Measurements from ENCODE around the gene LZTS2. TPM values are rescaled to one million over a fixed set of nuclear protein-coding genes. Genes with fewer than 3 reads are reported as not detected.

LZTS2 gene
- total RNA-seq, 4 donors from 2014 or later, result 41.8 to 86.8 (median 56.6) TPM

DNA sequence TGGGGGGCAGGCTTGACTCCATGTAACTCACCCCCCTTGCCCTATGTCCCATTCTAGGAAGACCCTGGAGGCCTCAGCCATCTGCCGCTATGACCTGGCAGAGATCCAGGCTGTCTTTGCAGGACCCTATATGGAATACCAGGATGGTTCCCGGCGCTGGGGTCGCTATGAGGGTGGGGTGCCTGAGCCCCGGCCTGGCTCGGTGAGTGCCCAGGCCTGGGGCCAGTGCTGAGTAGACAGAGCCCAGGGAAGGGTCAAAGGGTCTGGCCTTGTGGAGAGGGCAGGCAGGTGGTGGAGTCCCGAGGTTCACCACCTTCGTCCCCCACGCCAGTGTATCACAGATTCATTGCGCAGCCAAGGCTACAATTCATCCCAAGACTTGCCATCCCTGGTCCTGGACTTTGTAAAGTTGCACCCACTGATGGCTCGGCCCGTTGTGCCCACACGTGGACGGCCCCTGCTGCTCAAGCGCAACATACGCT lies 19.8 kb upstream of the LZTS2 start:
- Histone ChIP-seq H3K4me1 (no peaks in the 10 kb centered on the region), H3K9me3 (no peaks in the 10 kb centered on the region), H3K27ac (no peak overlapping the region), H3K27me3 (no peaks in the 10 kb centered on the region), H3K4me3 (no peak overlapping the region), H3K36me3 (peaks cover 0 to 8% (median 0%) of the 10 kb centered on the region in 4 donors)
- 93% methylated on average over 16 of the region's 16 CpGs; no CpG with 5 or more reads in 1 of the 2 donors for WGBS, 2 donors (ENCODE audit: low coverage in 1 of 2)
- in situ Hi-C loops (cut with MboI; ENCODE audit: low pct_ligation_motif_present in 1 of 4, low pct_unique_long_range_greater_than_20kb in 1 of 4, low sequenced_read_pairs in 3 of 4), result no loop called here
- TF ChIP-seq POLR2AphosphoS5 (IDR thresholded peaks at IDR 0.05) (no peak), EP300 (IDR thresholded peaks at IDR 0.05; ENCODE audit: low read depth) (no peak), POLR2A (IDR thresholded peaks at IDR 0.05) (no peak)
- TF ChIP-seq, protein P1, sequence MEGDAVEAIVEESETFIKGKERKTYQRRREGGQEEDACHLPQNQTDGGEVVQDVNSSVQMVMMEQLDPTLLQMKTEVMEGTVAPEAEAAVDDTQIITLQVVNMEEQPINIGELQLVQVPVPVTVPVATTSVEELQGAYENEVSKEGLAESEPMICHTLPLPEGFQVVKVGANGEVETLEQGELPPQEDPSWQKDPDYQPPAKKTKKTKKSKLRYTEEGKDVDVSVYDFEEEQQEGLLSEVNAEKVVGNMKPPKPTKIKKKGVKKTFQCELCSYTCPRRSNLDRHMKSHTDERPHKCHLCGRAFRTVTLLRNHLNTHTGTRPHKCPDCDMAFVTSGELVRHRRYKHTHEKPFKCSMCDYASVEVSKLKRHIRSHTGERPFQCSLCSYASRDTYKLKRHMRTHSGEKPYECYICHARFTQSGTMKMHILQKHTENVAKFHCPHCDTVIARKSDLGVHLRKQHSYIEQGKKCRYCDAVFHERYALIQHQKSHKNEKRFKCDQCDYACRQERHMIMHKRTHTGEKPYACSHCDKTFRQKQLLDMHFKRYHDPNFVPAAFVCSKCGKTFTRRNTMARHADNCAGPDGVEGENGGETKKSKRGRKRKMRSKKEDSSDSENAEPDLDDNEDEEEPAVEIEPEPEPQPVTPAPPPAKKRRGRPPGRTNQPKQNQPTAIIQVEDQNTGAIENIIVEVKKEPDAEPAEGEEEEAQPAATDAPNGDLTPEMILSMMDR (IDR thresholded peaks at IDR 0.05), result no peak
- DNase-seq, result no peak
- intact Hi-C loops (cut with DNase I; ENCODE audit: low total_unique reads), result no loop called here

DNA sequence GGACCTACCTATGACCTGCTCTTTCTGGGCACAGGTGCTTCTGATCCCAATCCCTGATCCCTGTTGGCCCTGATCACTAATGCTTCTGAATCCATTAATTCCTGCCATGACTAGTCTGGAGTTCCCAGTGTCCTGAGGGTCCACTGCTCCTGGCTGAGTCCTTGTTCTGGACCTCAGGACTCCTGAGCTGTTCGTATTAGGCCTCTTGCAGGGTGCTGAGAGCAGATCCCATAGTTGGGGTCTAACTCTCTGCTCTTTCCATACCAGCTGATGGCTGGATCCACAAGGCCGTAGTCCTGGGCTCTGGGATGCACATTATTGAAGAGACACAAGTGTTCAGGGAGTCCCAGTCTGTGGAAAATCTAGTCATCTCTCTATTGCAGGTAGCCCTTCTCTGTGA lies 19.3 kb upstream of the LZTS2 start:
- DNase-seq, result no peak
- 93 to 100% methylated on average over 2 of the region's 2 CpGs for whole genome bisulfite sequencing, 2 donors (ENCODE audit: low coverage in 1 of 2)
- no peaks in the 10 kb centered on the region for H3K9me3 ChIP-seq
- in situ Hi-C loops (cut with MboI; ENCODE audit: low pct_ligation_motif_present in 1 of 4, low pct_unique_long_range_greater_than_20kb in 1 of 4, low sequenced_read_pairs in 3 of 4), result no loop called here
- peaks cover 0 to 8% (median 0%) of the 10 kb centered on the region in 4 donors for H3K36me3 ChIP-seq
- no peak overlapping the region for H3K4me3 ChIP-seq
- H3K27me3 ChIP-seq, result no peaks in the 10 kb centered on the region
- TF ChIP-seq EP300 (IDR thresholded peaks at IDR 0.05; ENCODE audit: low read depth) (no peak), POLR2A (IDR thresholded peaks at IDR 0.05) (no peak)
- intact Hi-C loops (cut with DNase I; ENCODE audit: low total_unique reads), result no loop called here
- no peak overlapping the region for H3K27ac ChIP-seq
- H3K4me1 ChIP-seq, result peaks cover 0 to under 1% (median 0%) of the 10 kb centered on the region in 4 donors

DNA sequence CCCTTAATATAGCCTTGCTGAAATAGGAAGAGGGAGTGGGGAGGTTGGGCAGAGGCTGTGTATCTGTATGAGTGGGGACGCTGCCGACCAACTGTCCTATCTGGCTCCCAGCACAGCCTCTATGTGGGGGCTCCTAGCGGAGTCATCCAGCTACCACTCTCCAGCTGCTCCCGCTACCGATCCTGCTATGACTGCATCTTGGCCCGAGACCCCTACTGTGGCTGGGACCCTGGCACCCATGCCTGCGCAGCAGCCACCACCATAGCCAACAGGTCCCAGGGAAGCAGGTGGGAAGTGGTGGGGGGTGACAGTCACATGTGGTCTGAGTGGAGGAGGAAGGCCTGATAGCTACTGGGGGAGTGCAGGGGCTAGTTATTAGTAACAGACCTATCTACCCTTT lies 18.9 kb upstream of the LZTS2 start:
- no peak for TF ChIP-seq EP300 (IDR thresholded peaks at IDR 0.05; ENCODE audit: low read depth)
- TF ChIP-seq, protein P1 (IDR thresholded peaks at IDR 0.05), result no peak
- no peak for TF ChIP-seq POLR2AphosphoS5 (IDR thresholded peaks at IDR 0.05)
- TF ChIP-seq POLR2A (IDR thresholded peaks at IDR 0.05), result no peak
- no peaks in the 10 kb centered on the region for H3K9me3 ChIP-seq
- no peak overlapping the region for H3K4me3 ChIP-seq
- WGBS, 2 donors (ENCODE audit: low coverage in 1 of 2), result 98% methylated on average over 7 of the region's 7 CpGs; no CpG with 5 or more reads in 1 of the 2 donors
- H3K4me1 ChIP-seq, result peaks cover 0 to 5% (median 2%) of the 10 kb centered on the region in 4 donors
- no peak overlapping the region for H3K27ac ChIP-seq
- peaks cover 0 to 8% (median 0%) of the 10 kb centered on the region in 4 donors for H3K36me3 ChIP-seq
- intact Hi-C loops (cut with DNase I; ENCODE audit: low total_unique reads) (no loop called here), in situ Hi-C loops (cut with MboI; ENCODE audit: low pct_ligation_motif_present in 1 of 4, low pct_unique_long_range_greater_than_20kb in 1 of 4, low sequenced_read_pairs in 3 of 4) (no loop called here)
- peak; percentile 3 for DNase-seq
- no peaks in the 10 kb centered on the region for H3K27me3 ChIP-seq

- Histone ChIP-seq H3K36me3 (peaks cover 0 to 8% (median 0%) of the 10 kb centered on the region in 4 donors), H3K9me3 (no peaks in the 10 kb centered on the region), H3K4me3 (no peak overlapping the region), H3K27me3 (no peaks in the 10 kb centered on the region), H3K27ac (no peak overlapping the region), H3K4me1 (peaks cover 3 to 10% (median 7%) of the 10 kb centered on the region in 4 donors)
- in situ Hi-C loops (cut with MboI; ENCODE audit: low pct_ligation_motif_present in 1 of 4, low pct_unique_long_range_greater_than_20kb in 1 of 4, low sequenced_read_pairs in 3 of 4), result no loop called here
- TF ChIP-seq, protein P1 (IDR thresholded peaks at IDR 0.05), result no peak
- no peak for TF ChIP-seq EP300 (IDR thresholded peaks at IDR 0.05; ENCODE audit: low read depth)
- TF ChIP-seq POLR2AphosphoS5 (IDR thresholded peaks at IDR 0.05), result no peak
- TF ChIP-seq POLR2A (IDR thresholded peaks at IDR 0.05), result no peak
- DNase-seq, result no peak
- intact Hi-C loops (cut with DNase I; ENCODE audit: low total_unique reads), result no loop called here
- 81 to 83% methylated on average over 5 of the region's 5 CpGs for WGBS, 2 donors (ENCODE audit: low coverage in 1 of 2)
Measured at GRCh38 chr10:100981178-100981772, 18.3 kb upstream of the LZTS2 start.
